ENCODE results near the gene TUBGCP2. TPM values are rescaled to one million over a fixed set of nuclear protein-coding genes. Genes with fewer than 3 reads are reported as not detected.

Gene TUBGCP2
- polyA plus RNA-seq, 1 donor (not counting 4 experiments of a cell fraction or from before 2014, with no cell fraction given), result 55.8 TPM

DNA sequence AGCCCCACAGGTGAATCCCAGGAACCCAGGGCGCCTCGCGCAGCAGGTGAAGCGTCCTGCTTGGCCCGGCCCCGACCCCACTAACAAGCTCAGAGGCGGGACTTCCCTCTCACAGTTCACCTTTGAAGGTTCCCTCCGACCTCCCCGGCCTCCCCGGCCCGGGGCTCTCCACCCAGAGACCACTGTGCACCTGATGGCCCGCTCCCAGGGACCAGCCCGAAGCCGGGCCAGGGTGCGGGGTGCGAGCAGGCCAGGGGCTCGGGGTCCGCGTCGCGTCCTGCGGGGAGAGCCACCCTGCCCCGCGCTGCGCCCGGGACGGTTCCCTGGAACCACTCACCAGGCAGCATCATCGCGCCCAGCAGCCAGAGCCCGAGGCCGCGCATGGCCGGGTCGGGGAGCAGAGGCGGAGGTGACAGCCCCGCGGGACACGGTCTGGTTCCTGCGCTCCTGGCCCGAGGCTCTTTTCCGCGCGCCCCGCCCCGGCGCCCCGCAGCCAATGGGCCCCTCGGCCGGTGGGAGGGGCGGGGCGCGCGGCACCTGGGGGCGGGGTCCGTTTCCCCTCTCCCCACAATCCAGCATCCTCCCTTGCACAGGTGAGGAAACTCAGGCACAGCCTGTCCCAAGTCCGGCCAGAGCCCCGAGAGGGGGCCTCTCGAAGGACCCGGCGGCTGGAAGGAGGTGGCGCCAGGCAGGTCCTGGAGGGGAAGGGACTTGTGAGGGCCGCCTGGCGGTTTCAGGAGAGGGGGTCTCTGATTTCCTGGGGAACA is 32.1 kb downstream of the TUBGCP2 start, which contains the start of gene ADAM8:
ADAM8 (minus strand) TSS at position 434 of the 767 bp plus-strand sequence; CDS start at position 383, 51 bp downstream.
- peaks cover 11 to 27% of the 10 kb centered on the region in 2 experiments for H3K36me3 ChIP-seq (ENCODE audit: control insufficient read depth in 2 of 2, extremely low read depth in 1 of 2, insufficient read depth in 2 of 2, low read length in 2 of 2)
- peak within 1 kb of the TSS; percentile 61 to 96 (median 86) for H3K4me3 ChIP-seq (ENCODE audit: control insufficient read depth in 2 of 3, extremely low read depth in 1 of 3, insufficient read depth in 2 of 3, low read depth in 1 of 3, low read length in 3 of 3)
- no peak for TF ChIP-seq EZH2 (IDR thresholded peaks at IDR 0.05; ENCODE audit: low read length)
- TF ChIP-seq, protein P1, sequence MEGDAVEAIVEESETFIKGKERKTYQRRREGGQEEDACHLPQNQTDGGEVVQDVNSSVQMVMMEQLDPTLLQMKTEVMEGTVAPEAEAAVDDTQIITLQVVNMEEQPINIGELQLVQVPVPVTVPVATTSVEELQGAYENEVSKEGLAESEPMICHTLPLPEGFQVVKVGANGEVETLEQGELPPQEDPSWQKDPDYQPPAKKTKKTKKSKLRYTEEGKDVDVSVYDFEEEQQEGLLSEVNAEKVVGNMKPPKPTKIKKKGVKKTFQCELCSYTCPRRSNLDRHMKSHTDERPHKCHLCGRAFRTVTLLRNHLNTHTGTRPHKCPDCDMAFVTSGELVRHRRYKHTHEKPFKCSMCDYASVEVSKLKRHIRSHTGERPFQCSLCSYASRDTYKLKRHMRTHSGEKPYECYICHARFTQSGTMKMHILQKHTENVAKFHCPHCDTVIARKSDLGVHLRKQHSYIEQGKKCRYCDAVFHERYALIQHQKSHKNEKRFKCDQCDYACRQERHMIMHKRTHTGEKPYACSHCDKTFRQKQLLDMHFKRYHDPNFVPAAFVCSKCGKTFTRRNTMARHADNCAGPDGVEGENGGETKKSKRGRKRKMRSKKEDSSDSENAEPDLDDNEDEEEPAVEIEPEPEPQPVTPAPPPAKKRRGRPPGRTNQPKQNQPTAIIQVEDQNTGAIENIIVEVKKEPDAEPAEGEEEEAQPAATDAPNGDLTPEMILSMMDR (optimal IDR thresholded peaks at IDR 0.05 in 1 of 3, IDR thresholded peaks at IDR 0.05 in 1 of 3, conservative IDR thresholded peaks at IDR 0.05 in 1 of 3; ENCODE audit: extremely low read depth in 1 of 3, insufficient read depth in 2 of 3, low read length in 3 of 3), result no peak
- H2AFZ ChIP-seq (ENCODE audit: control insufficient read depth, low read length), result no peak within 1 kb of the TSS
- DNase-seq (ENCODE audit: low read depth, low spot score) (no peak), FAIRE-seq (no peak)
- H3K9me3 ChIP-seq (ENCODE audit: control insufficient read depth, low read depth, low read length), result no peaks in the 10 kb centered on the region
- peak within 1 kb of the TSS; percentile 86 for H3K4me2 ChIP-seq (ENCODE audit: control insufficient read depth, extremely low read depth, insufficient read depth, low read depth, low read length)
- H3K27me3 ChIP-seq (ENCODE audit: control insufficient read depth, extremely low read depth, insufficient read depth, low read length), result no peaks in the 10 kb centered on the region
- H3K9ac ChIP-seq (ENCODE audit: control insufficient read depth, extremely low read depth, insufficient read depth, low read length), result peak within 1 kb of the TSS; percentile 99
- H3K9me1 ChIP-seq (ENCODE audit: control insufficient read depth, extremely low read depth, insufficient read depth, low read length), result no peaks in the 10 kb centered on the region
- peaks cover 44% of the 10 kb centered on the region for H3K79me2 ChIP-seq (ENCODE audit: control insufficient read depth, insufficient read depth, low read length)
- no peaks in the 10 kb centered on the region for H4K20me1 ChIP-seq (ENCODE audit: control insufficient read depth, extremely low read depth, insufficient read depth, low read length)
- dilution Hi-C loops (cut with MboI; ENCODE audit: extremely low pct_ligation_motif_present, low sequenced_read_pairs), result no loop called here
- peak within 1 kb of the TSS; percentile 98 for H3K27ac ChIP-seq (ENCODE audit: control insufficient read depth, insufficient read depth, low read length)
- H3K4me1 ChIP-seq (ENCODE audit: control insufficient read depth, extremely low read depth, insufficient read depth, low read length), result peaks cover 39% of the 10 kb centered on the region

DNA sequence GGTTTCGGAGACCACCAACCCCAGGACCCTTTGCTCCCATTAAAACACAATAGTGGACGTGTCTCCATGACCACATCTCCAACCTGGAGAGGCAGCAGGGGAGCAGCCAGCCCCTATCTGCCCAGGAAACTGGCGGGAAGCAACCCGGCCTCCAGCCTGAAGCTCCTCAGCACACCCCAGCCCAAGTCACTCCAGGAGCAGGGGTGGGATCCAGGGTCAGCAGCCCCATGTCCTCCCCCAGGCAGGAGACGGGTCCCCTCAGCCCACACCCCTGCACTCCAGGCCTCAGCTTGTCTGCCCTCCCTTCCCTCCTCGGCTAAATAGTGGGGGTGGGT is 32.6 kb downstream of the TUBGCP2 start:
- peak overlapping the region; percentile 73 for H3K4me2 ChIP-seq (ENCODE audit: control insufficient read depth, extremely low read depth, insufficient read depth, low read depth, low read length)
- no peaks in the 10 kb centered on the region for H3K27me3 ChIP-seq (ENCODE audit: control insufficient read depth, extremely low read depth, insufficient read depth, low read length)
- DNase-seq (ENCODE audit: low read depth, low spot score), result no peak
- H3K9me3 ChIP-seq (ENCODE audit: control insufficient read depth, low read depth, low read length), result no peaks in the 10 kb centered on the region
- peak overlapping the region; percentile 98 for H3K27ac ChIP-seq (ENCODE audit: control insufficient read depth, insufficient read depth, low read length)
- no peak for FAIRE-seq
- H3K79me2 ChIP-seq (ENCODE audit: control insufficient read depth, insufficient read depth, low read length), result peaks cover 49% of the 10 kb centered on the region
- TF ChIP-seq, protein P1 (optimal IDR thresholded peaks at IDR 0.05 in 1 of 3, IDR thresholded peaks at IDR 0.05 in 1 of 3, conservative IDR thresholded peaks at IDR 0.05 in 1 of 3; ENCODE audit: extremely low read depth in 1 of 3, insufficient read depth in 2 of 3, low read length in 3 of 3), result no peak
- no peak for TF ChIP-seq EZH2 (IDR thresholded peaks at IDR 0.05; ENCODE audit: low read length)
- H3K4me1 ChIP-seq (ENCODE audit: control insufficient read depth, extremely low read depth, insufficient read depth, low read length), result peaks cover 39% of the 10 kb centered on the region
- H3K36me3 ChIP-seq (ENCODE audit: control insufficient read depth in 2 of 2, extremely low read depth in 1 of 2, insufficient read depth in 2 of 2, low read length in 2 of 2), result peaks cover 11 to 27% of the 10 kb centered on the region in 2 experiments
- H3K4me3 ChIP-seq (ENCODE audit: control insufficient read depth in 2 of 3, extremely low read depth in 1 of 3, insufficient read depth in 2 of 3, low read depth in 1 of 3, low read length in 3 of 3), result peak overlapping the region; percentile 61 to 96 (median 86)
- peak overlapping the region; percentile 99 for H3K9ac ChIP-seq (ENCODE audit: control insufficient read depth, extremely low read depth, insufficient read depth, low read length)
- H2AFZ ChIP-seq (ENCODE audit: control insufficient read depth, low read length), result no peak overlapping the region
- dilution Hi-C loops (cut with MboI; ENCODE audit: extremely low pct_ligation_motif_present, low sequenced_read_pairs), result no loop called here
- no peaks in the 10 kb centered on the region for H3K9me1 ChIP-seq (ENCODE audit: control insufficient read depth, extremely low read depth, insufficient read depth, low read length)
- no peaks in the 10 kb centered on the region for H4K20me1 ChIP-seq (ENCODE audit: control insufficient read depth, extremely low read depth, insufficient read depth, low read length)

Data from keratinocyte (primary cell).